Stimulated activated CD8-positive, alpha-beta memory T cell treated with anti-CD3 and anti-CD28 coated beads, Interleukin-15, amount 100 ng/mL, for 4 hours (primary cell): ENCODE measurements around the gene PLA2G4E.

ENCODE experiments used
- DNase-seq, 2 donors: peaks; one replicate each; pipeline ENCODE4 v3.0.0-alpha.2; 2020; ENCODE audit warnings: low read depth in 2 of 2

PLA2G4E gene

GRCh38 chr15:41955807-41956525 is 64.9 kb downstream of the PLA2G4E start:
- DNase-seq, result no peak

GRCh38 chr15:41955100-41955499 is 65.7 kb downstream of the PLA2G4E start:
- DNase-seq, result no peak

- DNase-seq, result no peak
These were observed 66.8 kb downstream of the PLA2G4E start for GRCh38 chr15:41954036-41954435.

GRCh38 chr15:41952013-41952563 is 68.8 kb downstream of the PLA2G4E start:
- no peak for DNase-seq

- no peak for DNase-seq
These were observed 69.3 kb downstream of the PLA2G4E start for GRCh38 chr15:41951571-41951970.

- no peak for DNase-seq
These were observed 70.4 kb downstream of the PLA2G4E start for GRCh38 chr15:41950489-41950888.

- DNase-seq, result no peak
These were observed 70.7 kb downstream of the PLA2G4E start for GRCh38 chr15:41950127-41950483.

GRCh38 chr15:41949401-41950126 is 71.3 kb downstream of the PLA2G4E start:
- DNase-seq, result no peak

GRCh38 chr15:41948490-41948889 is 72.4 kb downstream of the PLA2G4E start:
- DNase-seq, result no peak

- DNase-seq, result no peak
These were observed 73.9 kb downstream of the PLA2G4E start for GRCh38 chr15:41946970-41947369.

GRCh38 chr15:41945731-41946130 is 75.1 kb downstream of the PLA2G4E start:
- DNase-seq, result no peak

GRCh38 chr15:41945221-41945620 is 75.6 kb downstream of the PLA2G4E start:
- DNase-seq, result no peak

- no peak for DNase-seq
These were observed 76.4 kb downstream of the PLA2G4E start for GRCh38 chr15:41944313-41944940.

- no peak for DNase-seq
These were observed 77.1 kb downstream of the PLA2G4E start for GRCh38 chr15:41943543-41944312.

- no peak for DNase-seq
These were observed 78.0 kb downstream of the PLA2G4E start for GRCh38 chr15:41942886-41943285.

- no peak for DNase-seq
These were observed 79.0 kb downstream of the PLA2G4E start for GRCh38 chr15:41941644-41942415.

GRCh38 chr15:41940441-41940857 is 80.4 kb downstream of the PLA2G4E start:
- DNase-seq, result peak in 1 of 2 donors; percentile 27

GRCh38 chr15:41939986-41940385 is 80.9 kb downstream of the PLA2G4E start:
- no peak for DNase-seq

GRCh38 chr15:41937568-41937923 is 83.3 kb downstream of the PLA2G4E start:
- DNase-seq, result no peak

GRCh38 chr15:41936649-41937567 is 83.9 kb downstream of the PLA2G4E start:
- DNase-seq, result peak; percentile 48 to 55
